Omental fat pad (tissue), 4 donors: ENCODE measurements around the gene HIVEP2. TPM values are rescaled to one million over a fixed set of nuclear protein-coding genes. Genes with fewer than 3 reads are reported as not detected.

ENCODE experiments used
- total RNA-seq, 4 donors: library from RNA; depleted of rRNA; stranded (reverse); fragments of >200 nt; gene quantifications; one replicate each; pipeline ENCODE4 v1.1.0, GENCODE V29; 2016

HIVEP2 gene
- total RNA-seq, 4 donors from 2014 or later, result 14.9 to 47.3 (median 26.9) TPM

Other genes starting within 250 kb of the HIVEP2 start
- gene AIG1, start 115.7 kb upstream of the HIVEP2 start, total RNA-seq, result 10 to 100 TPM; 18.1 to 47.3 (median 22.9) TPM